Germinal center (tissue), 1 donor: ENCODE results near the gene SPEF1.
"Not testable (repeated sequence)": the region's sequence is repeated elsewhere in the genome, so short reads cannot be mapped to it uniquely, and the experiment has no call there.

ENCODE experiments used
- DNase-seq: peaks from one replicate; pipeline ENCODE4 v3.0.0; 2012; ENCODE audit warnings: mixed read lengths, low spot score

SPEF1 gene

GRCh38 chr20:3808544-3808943 lies 27.3 kb upstream of the SPEF1 start:
- no peak for DNase-seq

GRCh38 chr20:3804781-3805180 lies 23.5 kb upstream of the SPEF1 start:
- DNase-seq: no peak

- DNase-seq: no peak
Measured at GRCh38 chr20:3804254-3804751, 23.1 kb upstream of the SPEF1 start.

- no peak for DNase-seq
Measured at GRCh38 chr20:3803854-3804253, 22.6 kb upstream of the SPEF1 start.

- DNase-seq: no peak
Measured at GRCh38 chr20:3803289-3803688, 22.0 kb upstream of the SPEF1 start.

GRCh38 chr20:3802524-3803239 lies 21.4 kb upstream of the SPEF1 start:
- no peak for DNase-seq

GRCh38 chr20:3801846-3802245 lies 20.6 kb upstream of the SPEF1 start:
- no peak for DNase-seq

- DNase-seq: no peak
Measured at GRCh38 chr20:3801299-3801698, 20.1 kb upstream of the SPEF1 start.

GRCh38 chr20:3800878-3801260 lies 19.6 kb upstream of the SPEF1 start:
- no peak for DNase-seq

- DNase-seq: no peak
Measured at GRCh38 chr20:3800256-3800877, 19.1 kb upstream of the SPEF1 start.

GRCh38 chr20:3798908-3799248 lies 17.6 kb upstream of the SPEF1 start:
- no peak for DNase-seq

GRCh38 chr20:3798373-3798768 lies 17.1 kb upstream of the SPEF1 start:
- DNase-seq: no peak

GRCh38 chr20:3797592-3798372 lies 16.5 kb upstream of the SPEF1 start:
- no peak for DNase-seq

- DNase-seq: no peak
Measured at GRCh38 chr20:3797226-3797545, 15.9 kb upstream of the SPEF1 start.

GRCh38 chr20:3796477-3797225 lies 15.4 kb upstream of the SPEF1 start:
- DNase-seq: no peak

GRCh38 chr20:3795511-3796468 lies 14.5 kb upstream of the SPEF1 start, which contains the start of gene CDC25B:
CDC25B (plus strand) TSS chr20:3796310; CDS start chr20:3796532, 222 bp downstream.
- peak; percentile 91 for DNase-seq

- no peak for DNase-seq
Measured at GRCh38 chr20:3794701-3795420, 13.6 kb upstream of the SPEF1 start.

- DNase-seq: not testable (repeated sequence)
Measured at GRCh38 chr20:3794168-3794567, 12.9 kb upstream of the SPEF1 start.

- not testable (repeated sequence) for DNase-seq
Measured at GRCh38 chr20:3789201-3789600, 8.0 kb upstream of the SPEF1 start.

GRCh38 chr20:3788685-3789155 lies 7.5 kb upstream of the SPEF1 start:
- DNase-seq: no peak
